SIG-M5 treated with dmso at 0.1 percent for 504 hours (cell line): ENCODE measurements around the gene PPP1R9A.

Experiments
- DNase-seq: peaks from one replicate; lab custom pipeline; 2025; ENCODE audit not compliant: unreplicated experiment; lab: John Stamatoyannopoulos, UW

Gene PPP1R9A

GRCh38 chr7:95092324-95092723 lies 184.9 kb downstream of the PPP1R9A start:
- DNase-seq = no peak

GRCh38 chr7:95095259-95095965 lies 188.0 kb downstream of the PPP1R9A start:
- no peak for DNase-seq

GRCh38 chr7:95095966-95096540 lies 188.7 kb downstream of the PPP1R9A start:
- no peak for DNase-seq

- DNase-seq = no peak
Measured at GRCh38 chr7:95097291-95097690, 189.9 kb downstream of the PPP1R9A start.

GRCh38 chr7:95097851-95098250 lies 190.5 kb downstream of the PPP1R9A start:
- DNase-seq = no peak

- DNase-seq = no peak
Measured at GRCh38 chr7:95099106-95099505, 191.7 kb downstream of the PPP1R9A start.

- DNase-seq = peak; percentile 6
Measured at GRCh38 chr7:95101422-95101821, 194.0 kb downstream of the PPP1R9A start.

- no peak for DNase-seq
Measured at GRCh38 chr7:95102662-95103061, 195.3 kb downstream of the PPP1R9A start.

- no peak for DNase-seq
Measured at GRCh38 chr7:95104739-95105138, 197.3 kb downstream of the PPP1R9A start.

- no peak for DNase-seq
Measured at GRCh38 chr7:95105627-95106026, 198.2 kb downstream of the PPP1R9A start.

- DNase-seq = no peak
Measured at GRCh38 chr7:95106401-95106800, 199.0 kb downstream of the PPP1R9A start.

- DNase-seq = no peak
Measured at GRCh38 chr7:95110707-95111106, 203.3 kb downstream of the PPP1R9A start.

- DNase-seq = no peak
Measured at GRCh38 chr7:95113590-95113989, 206.2 kb downstream of the PPP1R9A start.

- DNase-seq = no peak
Measured at GRCh38 chr7:95126053-95126709, 218.8 kb downstream of the PPP1R9A start.

GRCh38 chr7:95132500-95132899 lies 225.1 kb downstream of the PPP1R9A start:
- DNase-seq = no peak

- no peak for DNase-seq
Measured at GRCh38 chr7:95139922-95140321, 232.5 kb downstream of the PPP1R9A start.

GRCh38 chr7:95141755-95142154 lies 234.4 kb downstream of the PPP1R9A start:
- no peak for DNase-seq

GRCh38 chr7:95144256-95144655 lies 236.9 kb downstream of the PPP1R9A start:
- no peak for DNase-seq

- no peak for DNase-seq
Measured at GRCh38 chr7:95155965-95156364, 248.6 kb downstream of the PPP1R9A start.

GRCh38 chr7:95157381-95157780 lies 250.0 kb downstream of the PPP1R9A start:
- no peak for DNase-seq

- no peak for DNase-seq
Measured at GRCh38 chr7:95169678-95170077, 262.3 kb downstream of the PPP1R9A start.

GRCh38 chr7:95172420-95172819 lies 265.0 kb downstream of the PPP1R9A start:
- no peak for DNase-seq
